Endothelial cell of umbilical vein (primary cell): Measurements from ENCODE around the gene SUPT4H1.

ENCODE experiments used
- CTCF ChIP-seq, 2 donors: IDR thresholded peaks; 1 replicate in 1 of 2; 2 replicates in 1 of 2; pipeline ENCODE4 v1.5.1; 2011; ENCODE audit warnings: low read length in 2 of 2, mild to moderate bottlenecking in 2 of 2, moderate library complexity in 2 of 2, control low read depth in 1 of 2, inconsistent platforms in 1 of 2, low read depth in 1 of 2; ENCODE audit not compliant: insufficient read depth in 1 of 2; ENCODE audit errors: extremely low read depth in 1 of 2
- EZH2 ChIP-seq: IDR thresholded peaks from 2 replicates; pipeline ENCODE4 v1.6.1; 2012; ENCODE audit warnings: borderline replicate concordance, low read depth, mild to moderate bottlenecking, moderate library complexity, low read length, inconsistent platforms; ENCODE audit not compliant: severe bottlenecking
- JUN ChIP-seq: IDR thresholded peaks from 2 replicates; pipeline ENCODE4 v1.6.1; 2011; ENCODE audit warnings: borderline replicate concordance, low read depth; ENCODE audit not compliant: insufficient read length, insufficient read depth
- MAX ChIP-seq: IDR thresholded peaks from 2 replicates; pipeline ENCODE4 v1.6.1; 2011; ENCODE audit not compliant: insufficient read depth, insufficient read length
- POLR2A ChIP-seq: IDR thresholded peaks from 2 replicates; pipeline ENCODE4 v1.6.1; 2012; ENCODE audit warnings: low read depth, mild to moderate bottlenecking, control low read depth, low read length
- POLR2AphosphoS5 ChIP-seq: IDR thresholded peaks from 2 replicates; pipeline ENCODE4 v1.6.1; 2012; ENCODE audit warnings: low read depth, mild to moderate bottlenecking, control low read depth, low read length, moderate library complexity; ENCODE audit not compliant: insufficient read depth

- TF ChIP-seq POLR2A (no peak), EZH2 (no peak), JUN (no peak), CTCF (IDR thresholded peaks at IDR 0.05; ENCODE audit: extremely low read depth in 1 of 2, insufficient read depth in 1 of 2, low read depth in 1 of 2, low read length in 2 of 2) (no peak), POLR2AphosphoS5 (no peak), MAX (no peak)
These were observed 1.4 kb upstream of the SUPT4H1 start for GRCh38 chr17:58353389-58353825.
